ENCODE data around the gene SPINK2. TPM values are rescaled to one million over a fixed set of nuclear protein-coding genes. Genes with fewer than 3 reads are reported as not detected.

Gene SPINK2
- total RNA-seq, 4 donors from 2014 or later, result 0.76 to 1.5 (median 1.1) TPM; not detected in 1

DNA sequence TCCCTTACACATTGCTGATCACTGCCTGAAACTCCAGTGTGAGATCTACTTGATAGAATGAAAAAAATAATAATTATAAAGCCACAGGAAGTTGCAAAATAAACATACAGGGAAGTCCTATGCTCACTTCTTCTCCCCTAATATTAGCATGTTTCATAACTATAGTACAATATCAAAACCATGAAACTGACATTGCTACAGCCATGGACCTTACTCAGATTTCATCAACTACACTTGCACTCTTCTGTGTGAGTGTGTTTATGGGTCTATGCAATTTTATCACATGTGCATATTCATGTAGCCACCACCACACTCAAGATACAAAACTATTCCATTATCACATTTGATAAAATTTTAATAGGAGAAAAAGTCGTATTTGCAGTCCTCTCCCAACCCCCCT lies 57.3 kb downstream of the SPINK2 start:
- WGBS, 2 donors, result 90 to 93% methylated on average over 1 of the region's 1 CpG
- no peak for DNase-seq
- H3K27me3 ChIP-seq, result peaks cover 0 to 3% (median 0%) of the 10 kb centered on the region in 4 donors
- no peaks in the 10 kb centered on the region for H3K9me3 ChIP-seq
- intact Hi-C loops (cut with DNase I), result no loop called here
- H3K36me3 ChIP-seq, result no peaks in the 10 kb centered on the region
- no peak overlapping the region for H3K27ac ChIP-seq
- H3K4me1 ChIP-seq, result peaks cover 0 to 16% (median 0%) of the 10 kb centered on the region in 3 donors
- no peak overlapping the region for H3K4me3 ChIP-seq
- no peak for TF ChIP-seq POLR2A (IDR thresholded peaks at IDR 0.05)
- no peak for TF ChIP-seq CTCF (IDR thresholded peaks at IDR 0.05)

DNA sequence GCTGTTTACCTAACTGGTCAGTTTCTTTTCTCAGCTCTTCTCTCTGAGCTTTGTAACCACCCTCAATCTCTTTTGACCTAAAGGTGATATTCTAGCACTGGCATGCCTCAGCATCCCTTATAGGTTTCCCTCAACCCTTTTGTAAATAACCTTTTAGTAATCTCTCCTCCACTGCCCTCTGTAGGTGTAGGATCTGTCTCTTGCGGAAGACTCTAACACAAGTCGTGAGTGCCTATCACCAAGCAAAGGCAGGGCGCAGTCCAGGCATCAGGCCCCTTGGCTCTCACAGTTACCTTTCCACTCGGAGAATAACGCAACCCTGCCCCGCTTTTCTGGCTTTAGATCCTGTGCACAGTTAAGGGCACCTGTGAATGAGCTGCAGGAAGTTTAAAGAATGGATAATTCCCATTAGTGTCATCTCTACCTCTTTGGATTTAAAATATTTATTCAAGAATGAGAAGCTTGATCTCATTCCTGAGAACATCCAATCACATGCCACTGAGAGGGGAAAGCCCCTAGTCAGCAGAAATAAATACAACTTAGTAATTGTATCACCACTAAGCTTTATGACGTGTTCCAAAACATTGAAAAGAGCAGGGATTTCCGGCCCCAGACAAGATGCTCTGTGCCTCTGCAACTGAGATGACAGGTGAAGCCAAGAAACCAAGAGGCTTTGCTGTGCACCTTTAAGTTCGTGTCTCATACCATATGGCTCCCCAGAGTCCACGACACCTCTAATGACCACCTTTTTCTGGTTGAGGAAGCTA lies 58.8 kb downstream of the SPINK2 start:
- H3K27me3 ChIP-seq, result peaks cover 0 to 3% (median 0%) of the 10 kb centered on the region in 4 donors
- peaks cover 3 to 17% (median 4%) of the 10 kb centered on the region in 3 donors for H3K4me1 ChIP-seq
- H3K4me3 ChIP-seq, result no peak overlapping the region
- no peak for TF ChIP-seq POLR2A (IDR thresholded peaks at IDR 0.05)
- TF ChIP-seq CTCF (IDR thresholded peaks at IDR 0.05), result peak in 1 of 6 experiments; percentile 3
- 73 to 80% methylated on average over 10 of the region's 10 CpGs for WGBS, 2 donors
- H3K9me3 ChIP-seq, result no peaks in the 10 kb centered on the region
- no peak for DNase-seq
- intact Hi-C loops (cut with DNase I), result no loop called here
- no peak overlapping the region for H3K27ac ChIP-seq
- H3K36me3 ChIP-seq, result no peaks in the 10 kb centered on the region

DNA sequence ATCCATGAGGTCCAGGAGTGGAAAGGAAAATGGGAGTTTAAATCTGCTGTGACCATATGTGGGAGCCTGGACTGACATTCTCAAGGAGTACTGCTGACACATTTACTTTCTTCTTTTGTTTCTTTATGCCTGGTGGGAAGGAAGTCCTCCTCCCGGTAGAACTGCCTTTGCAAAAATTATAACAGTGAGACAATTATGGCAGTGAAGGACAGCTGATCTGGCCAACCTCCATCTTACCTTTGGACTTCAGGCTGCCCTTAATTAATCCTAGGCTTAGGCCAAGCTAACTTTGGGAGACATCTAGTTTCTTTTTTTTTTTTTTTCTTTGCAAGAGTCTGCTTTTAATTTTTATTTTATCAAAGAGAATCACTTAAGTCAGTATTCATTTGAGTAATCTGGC lies 61.3 kb downstream of the SPINK2 start:
- TF ChIP-seq POLR2A (IDR thresholded peaks at IDR 0.05), result no peak
- TF ChIP-seq CTCF (IDR thresholded peaks at IDR 0.05), result no peak
- Histone ChIP-seq H3K27me3 (peaks cover 0 to 3% (median 0%) of the 10 kb centered on the region in 4 donors), H3K4me1 (peaks cover 9 to 29% (median 11%) of the 10 kb centered on the region in 3 donors), H3K4me3 (no peak overlapping the region), H3K36me3 (no peaks in the 10 kb centered on the region), H3K9me3 (no peaks in the 10 kb centered on the region), H3K27ac (no peak overlapping the region)
- no peak for DNase-seq
- intact Hi-C loops (cut with DNase I), result no loop called here
- WGBS, 2 donors, result 48 to 50% methylated on average over 1 of the region's 1 CpG

Small RNA genes lying within 50 kb of the gene (small RNA-seq; reads per million reads assigned to genes)
- 0 reads per million in 4 donors for gene RF00017
- 0 reads per million in 4 donors for gene RF00019
- 0 reads per million in 4 donors for gene RN7SL357P
- gene RN7SL492P, result 0 reads per million in 4 donors

Other genes starting within 250 kb of the SPINK2 start
- gene HOPX, start 140.4 kb downstream of the SPINK2 start, total RNA-seq, result 100 to 1,000 TPM; 319 to 373 (median 338) TPM
- 10 to 100 TPM; 19.3 to 28.3 (median 22.7) TPM for gene REST, start 86.2 kb upstream of the SPINK2 start, total RNA-seq
- 10 to 100 TPM; 18.7 to 30.2 (median 23.9) TPM for gene NOA1, start 155.9 kb upstream of the SPINK2 start, total RNA-seq
- gene POLR2B, start 157.2 kb upstream of the SPINK2 start, total RNA-seq, result 10 to 100 TPM; 25.2 to 92.2 (median 77.0) TPM

Measured in esophagus squamous epithelium (tissue), 5 donors.